CD4-positive, alpha-beta T cell treated with Interleukin-2 at 100 ng/mL for 4 hours (primary cell): ENCODE measurements around the gene C4orf54.

ENCODE experiments used
- DNase-seq: peaks from one replicate; pipeline ENCODE4 v3.0.0-alpha.2; 2020; ENCODE audit warnings: low spot score

Gene C4orf54

DNA sequence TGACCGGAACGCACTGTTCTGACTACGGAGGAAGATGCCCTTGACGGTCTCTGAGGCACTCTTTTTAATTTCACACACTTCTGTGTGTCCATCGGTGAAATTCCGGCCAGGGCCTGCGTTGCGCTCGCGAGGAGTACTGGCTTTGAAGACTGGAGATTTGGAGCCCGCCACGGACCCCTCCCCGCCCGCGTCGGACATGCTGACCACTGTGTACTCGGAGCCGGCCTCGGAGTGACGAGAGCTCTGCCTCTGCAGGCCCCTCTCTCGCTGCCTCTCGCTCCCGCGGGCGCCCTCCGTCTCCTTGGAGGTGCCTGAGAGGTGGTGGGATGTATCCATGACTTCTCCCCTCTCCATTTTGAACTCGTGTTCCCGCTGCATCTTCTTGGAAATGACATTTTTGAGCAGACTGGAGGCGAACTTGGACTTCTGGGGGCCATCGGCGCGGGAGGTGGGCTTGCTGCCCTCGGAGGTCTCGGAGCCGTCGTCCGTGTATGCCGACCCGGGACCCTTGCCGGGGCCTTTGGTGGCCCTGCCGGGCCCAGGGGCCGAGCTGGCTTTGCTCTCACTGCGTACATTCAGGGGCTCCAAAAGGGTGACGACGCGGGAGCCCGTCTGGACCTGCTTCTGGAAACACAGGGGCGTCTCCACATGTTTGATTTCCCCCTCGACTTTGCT, 5.7 kb downstream of the C4orf54 start:
- no peak for DNase-seq

- no peak for DNase-seq
Observed at GRCh38 chr4:99651016-99651769, 6.4 kb downstream of the C4orf54 start.

GRCh38 chr4:99649778-99650177, 7.8 kb downstream of the C4orf54 start:
- DNase-seq = no peak

GRCh38 chr4:99649208-99649607, 8.4 kb downstream of the C4orf54 start:
- no peak for DNase-seq

GRCh38 chr4:99648321-99648720, 9.3 kb downstream of the C4orf54 start:
- DNase-seq = no peak

GRCh38 chr4:99647071-99647470, 10.6 kb downstream of the C4orf54 start:
- DNase-seq = no peak

GRCh38 chr4:99645638-99646037, 12.0 kb downstream of the C4orf54 start:
- no peak for DNase-seq

DNA sequence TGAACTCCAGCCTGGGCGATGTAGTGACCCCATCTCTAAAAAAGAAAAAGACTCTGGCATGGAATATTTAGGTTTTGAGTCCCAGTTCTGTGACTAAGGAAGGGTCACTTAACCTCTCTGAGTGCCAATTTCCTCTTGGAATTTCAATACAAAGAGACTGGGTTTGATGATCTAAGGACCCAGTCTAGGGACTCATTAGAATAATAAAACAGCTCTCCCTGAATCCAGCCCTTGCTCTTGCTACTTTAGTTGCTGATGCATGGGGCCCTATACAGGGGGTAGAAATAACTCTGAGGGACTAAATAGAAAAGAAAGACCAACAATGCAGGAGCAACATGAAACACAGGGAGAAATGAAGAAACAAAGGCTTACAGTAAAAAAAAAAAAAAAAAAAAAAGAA, 12.6 kb downstream of the C4orf54 start:
- no peak for DNase-seq

- DNase-seq = no peak
Observed at GRCh38 chr4:99644453-99644852, 13.2 kb downstream of the C4orf54 start.

DNA sequence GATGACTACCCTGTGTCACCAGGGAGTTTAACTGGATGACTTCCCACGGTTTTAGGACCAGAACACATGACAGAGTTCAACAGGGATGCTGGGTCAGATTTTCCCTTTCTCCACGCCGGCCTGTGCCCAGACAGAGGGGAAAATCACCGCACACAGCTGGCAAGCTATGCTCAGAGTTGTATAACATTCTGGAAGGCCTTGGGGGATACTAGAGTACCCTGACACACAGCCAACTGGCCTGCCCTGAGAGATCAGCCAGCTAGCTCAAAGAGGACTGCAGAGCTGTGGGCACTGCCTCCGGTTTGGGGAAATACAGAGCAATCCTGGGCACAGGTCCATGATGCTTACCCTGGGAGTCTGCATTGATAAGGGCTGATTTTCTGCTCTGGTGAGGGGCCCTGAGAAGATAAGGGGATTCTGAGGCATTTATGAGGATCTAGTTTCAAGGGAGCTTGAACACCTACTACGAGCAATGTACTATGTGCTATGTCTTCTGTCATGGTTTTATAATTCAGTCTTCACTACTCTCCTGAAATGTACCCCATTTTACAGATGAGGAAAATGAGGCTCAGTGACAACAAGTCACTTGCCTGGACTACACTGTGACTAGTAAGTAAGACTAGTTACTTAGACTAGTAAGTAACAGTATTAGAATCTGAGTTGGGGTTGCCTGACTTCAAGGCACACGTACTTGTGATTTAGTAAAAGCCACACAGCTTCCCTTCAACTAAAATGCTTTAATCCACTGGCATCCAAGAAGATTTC, 14.7 kb downstream of the C4orf54 start:
- DNase-seq = no peak

DNA sequence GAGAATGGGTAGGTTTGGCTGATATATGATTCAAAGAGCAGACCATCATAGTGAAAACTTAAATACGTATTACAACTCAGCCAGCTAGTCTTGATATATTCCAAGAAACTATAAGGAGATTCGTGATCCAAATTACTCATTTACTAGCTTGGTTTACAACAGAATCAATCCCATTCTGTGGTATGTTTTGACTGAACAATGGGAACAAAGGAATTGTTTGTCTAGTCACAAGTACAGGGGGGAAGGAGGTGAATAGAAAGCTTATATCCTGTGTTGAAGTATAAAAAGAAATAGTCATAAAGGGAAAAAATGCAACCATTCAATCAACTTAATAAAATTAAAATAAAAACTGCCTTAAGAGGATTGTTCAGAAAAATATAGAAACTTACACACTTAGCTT, 17.0 kb downstream of the C4orf54 start:
- no peak for DNase-seq

GRCh38 chr4:99637174-99637573, 20.5 kb downstream of the C4orf54 start:
- DNase-seq = no peak

DNA sequence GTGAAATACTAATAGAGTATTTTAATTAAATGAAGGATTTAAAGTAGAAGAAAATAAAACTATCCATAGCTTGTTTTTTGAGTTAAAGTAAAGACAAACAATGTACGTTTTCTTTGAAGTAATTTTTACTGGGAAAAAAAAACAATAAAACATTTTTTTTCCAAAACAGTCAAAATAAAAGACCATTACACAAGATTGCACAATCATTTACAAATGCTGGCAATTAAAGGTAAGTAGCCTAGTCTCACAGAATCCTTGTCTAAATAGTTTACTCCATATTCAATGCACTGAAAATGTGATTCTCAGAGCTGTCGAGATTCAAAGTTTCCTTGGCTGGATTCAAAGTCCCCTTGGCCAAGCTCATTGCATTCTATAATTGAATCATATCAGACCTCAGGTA, 21.2 kb downstream of the C4orf54 start:
- DNase-seq = no peak

DNA sequence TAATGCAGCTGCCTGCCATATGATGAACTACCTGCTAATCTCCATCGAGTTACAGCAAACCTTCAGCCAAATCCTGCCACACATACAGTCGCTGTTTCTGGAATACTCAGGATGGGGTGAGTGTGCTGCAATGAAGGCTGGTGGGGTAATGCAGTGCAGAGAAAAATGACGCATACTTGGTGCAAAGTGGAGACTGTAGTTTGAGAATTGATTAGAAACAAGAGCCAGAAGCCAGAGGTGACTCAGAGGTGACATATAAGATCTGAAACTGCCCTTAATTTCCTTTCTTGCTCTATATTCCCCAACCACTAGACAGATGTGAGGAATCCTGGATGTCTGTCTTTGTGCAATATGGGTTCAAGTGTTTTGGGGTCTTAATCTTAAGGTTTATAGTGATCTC, 22.0 kb downstream of the C4orf54 start:
- no peak for DNase-seq

DNA sequence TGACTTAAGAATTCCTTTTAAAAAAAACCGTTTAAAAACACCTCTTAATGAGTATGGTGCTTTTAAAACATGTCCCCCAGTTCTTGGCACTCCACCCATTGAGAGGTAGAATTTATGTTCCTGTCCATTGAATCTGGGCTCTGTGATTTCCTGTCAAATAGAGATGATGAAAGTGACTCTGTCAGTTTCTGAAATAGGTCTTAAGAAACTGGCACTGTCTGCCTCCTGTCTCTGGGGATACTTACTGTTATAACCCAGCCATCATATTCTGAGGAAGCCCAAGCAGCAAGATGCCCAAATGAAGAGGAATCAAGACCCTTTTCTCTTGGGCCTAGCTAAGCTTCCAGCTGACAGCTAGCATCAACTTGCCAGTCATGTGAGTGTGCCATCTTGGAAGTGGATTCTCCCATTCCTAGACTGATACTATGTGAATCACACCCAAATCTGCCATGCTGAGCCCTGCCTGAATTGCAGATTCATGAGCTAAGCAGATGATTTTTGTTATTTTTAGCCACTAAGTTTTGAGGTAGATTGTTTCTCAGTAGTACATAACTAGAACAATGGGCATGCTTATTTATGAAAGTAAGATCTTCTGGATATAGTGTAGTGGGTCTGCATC, 22.8 kb downstream of the C4orf54 start:
- no peak for DNase-seq

DNA sequence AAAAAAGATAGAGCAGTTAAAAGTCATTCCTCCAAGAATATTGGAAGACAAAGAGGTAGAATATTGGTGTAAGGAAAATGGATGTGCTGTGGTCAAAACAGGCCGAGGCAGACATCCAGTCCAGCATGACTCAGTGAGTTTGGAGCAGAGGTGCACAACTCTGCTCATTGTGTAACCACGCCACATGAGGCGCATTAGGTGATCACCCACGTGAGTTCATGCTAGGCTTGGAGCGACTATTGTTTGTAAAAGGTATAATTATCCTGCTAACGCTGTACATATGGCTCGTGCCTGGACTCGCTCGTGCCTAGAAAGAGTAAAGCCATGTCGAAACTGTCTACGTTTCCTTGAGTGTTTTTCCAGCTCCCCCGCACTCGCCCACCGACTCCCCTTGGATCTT, 23.9 kb downstream of the C4orf54 start:
- DNase-seq = no peak

- DNase-seq = no peak
Observed at GRCh38 chr4:99630857-99631360, 26.7 kb downstream of the C4orf54 start.

DNA sequence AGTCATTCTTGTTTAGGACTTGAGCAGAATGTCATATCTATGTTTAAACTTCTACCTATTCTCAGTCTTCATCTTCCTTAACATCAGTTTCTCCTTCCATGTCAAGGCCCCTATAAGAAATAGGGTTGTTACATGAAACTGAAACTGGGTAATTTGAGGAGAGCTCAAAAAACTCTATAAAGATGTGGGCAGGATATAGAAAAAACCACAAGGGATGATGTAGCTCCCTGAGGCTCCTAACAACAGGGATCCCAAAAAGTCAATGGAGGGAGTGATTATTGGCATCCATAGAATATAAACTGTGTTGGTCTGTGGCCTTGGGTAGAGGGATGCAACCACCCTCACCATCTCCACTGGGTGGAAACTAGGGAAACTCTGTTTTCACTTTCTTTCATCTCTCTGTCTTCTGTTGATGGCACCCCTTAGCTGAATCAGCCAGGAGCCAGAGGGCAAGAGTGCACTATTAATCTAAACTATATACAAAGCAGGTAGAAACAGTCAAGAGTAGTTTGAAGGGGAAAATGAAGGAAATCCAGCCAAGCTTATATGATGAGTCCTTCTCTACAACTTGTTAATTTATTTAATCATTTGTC, 27.6 kb downstream of the C4orf54 start:
- no peak for DNase-seq

- DNase-seq = no peak
Observed at GRCh38 chr4:99628040-99628439, 29.6 kb downstream of the C4orf54 start.

DNA sequence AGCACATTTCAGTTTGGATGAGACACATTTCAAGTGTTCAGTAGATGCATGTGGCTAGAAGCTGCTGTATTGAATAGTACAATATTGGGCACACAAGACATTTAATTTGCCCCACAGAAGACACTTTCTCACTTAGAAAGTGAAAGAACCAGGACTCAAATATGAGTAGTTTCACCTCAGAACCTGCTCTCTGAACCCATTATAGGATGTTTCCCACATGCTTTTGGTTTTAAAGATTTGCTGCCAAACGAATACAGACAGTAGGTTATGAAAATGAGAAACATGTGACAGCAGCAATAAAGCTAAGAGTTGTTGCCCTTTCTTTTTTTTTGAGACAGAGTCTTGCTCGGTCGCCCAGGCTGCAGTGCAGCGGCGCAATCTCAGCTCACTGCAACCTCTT, 32.3 kb downstream of the C4orf54 start:
- no peak for DNase-seq

DNA sequence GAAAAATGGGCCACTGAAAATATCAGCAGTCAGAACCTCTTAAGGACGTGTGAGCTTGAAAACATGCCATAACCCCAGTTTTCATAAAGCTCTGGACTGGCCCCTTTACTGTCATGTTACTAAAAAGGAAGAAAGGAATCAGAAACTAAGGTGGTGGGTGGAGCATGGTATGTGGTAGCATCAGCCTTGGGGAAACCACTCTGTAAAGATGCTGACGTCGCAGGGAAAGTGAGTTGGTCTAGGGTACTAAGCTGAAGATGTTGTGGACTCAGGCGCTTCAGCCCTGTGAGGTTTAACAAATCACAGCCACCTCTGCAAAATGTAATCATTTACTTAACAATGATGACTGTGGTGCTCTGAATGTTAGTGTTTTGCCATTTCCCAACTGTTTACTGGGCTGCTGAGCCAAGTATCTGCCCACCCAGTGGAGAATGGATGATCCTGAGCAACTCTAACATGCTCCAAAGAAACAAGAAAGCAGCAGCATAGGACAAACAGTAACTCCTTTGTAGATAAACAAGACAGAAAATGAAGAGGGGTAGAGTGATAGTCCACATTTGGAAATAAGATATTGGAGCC, 33.4 kb downstream of the C4orf54 start:
- DNase-seq = no peak

DNA sequence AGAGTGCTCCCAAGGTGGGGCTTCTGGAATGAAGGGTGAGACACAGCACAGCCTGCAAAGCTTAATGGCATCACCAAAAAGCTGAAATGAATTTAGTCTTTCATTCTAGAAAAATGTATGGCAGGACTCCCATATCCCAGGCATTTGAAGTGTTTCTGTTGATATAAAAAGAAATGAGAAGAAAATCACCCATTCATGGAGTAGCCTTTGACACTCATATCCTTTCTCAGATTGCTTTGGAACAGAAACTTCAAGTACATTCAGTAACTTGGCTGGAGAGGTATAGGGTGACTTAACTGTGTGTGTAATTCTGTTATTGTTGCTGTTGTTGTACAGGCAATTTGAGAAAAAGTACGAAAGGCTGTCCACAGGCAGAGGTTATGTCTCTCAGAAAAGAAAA, 35.3 kb downstream of the C4orf54 start:
- no peak for DNase-seq
